ENCODE measurements around the gene ADIG.

The ADIG gene

GRCh38 chr20:38617830-38618196 is 36.8 kb downstream of the ADIG start:
- TF ChIP-seq, protein P1, sequence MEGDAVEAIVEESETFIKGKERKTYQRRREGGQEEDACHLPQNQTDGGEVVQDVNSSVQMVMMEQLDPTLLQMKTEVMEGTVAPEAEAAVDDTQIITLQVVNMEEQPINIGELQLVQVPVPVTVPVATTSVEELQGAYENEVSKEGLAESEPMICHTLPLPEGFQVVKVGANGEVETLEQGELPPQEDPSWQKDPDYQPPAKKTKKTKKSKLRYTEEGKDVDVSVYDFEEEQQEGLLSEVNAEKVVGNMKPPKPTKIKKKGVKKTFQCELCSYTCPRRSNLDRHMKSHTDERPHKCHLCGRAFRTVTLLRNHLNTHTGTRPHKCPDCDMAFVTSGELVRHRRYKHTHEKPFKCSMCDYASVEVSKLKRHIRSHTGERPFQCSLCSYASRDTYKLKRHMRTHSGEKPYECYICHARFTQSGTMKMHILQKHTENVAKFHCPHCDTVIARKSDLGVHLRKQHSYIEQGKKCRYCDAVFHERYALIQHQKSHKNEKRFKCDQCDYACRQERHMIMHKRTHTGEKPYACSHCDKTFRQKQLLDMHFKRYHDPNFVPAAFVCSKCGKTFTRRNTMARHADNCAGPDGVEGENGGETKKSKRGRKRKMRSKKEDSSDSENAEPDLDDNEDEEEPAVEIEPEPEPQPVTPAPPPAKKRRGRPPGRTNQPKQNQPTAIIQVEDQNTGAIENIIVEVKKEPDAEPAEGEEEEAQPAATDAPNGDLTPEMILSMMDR (IDR thresholded peaks at IDR 0.05; ENCODE audit: low read length, missing control alignments), result no peak
- H3K4me3 ChIP-seq (replicated peaks; ENCODE audit: low read depth, low read length), result no peak overlapping the region
- no peak for DNase-seq (ENCODE audit: low read depth)

DNA sequence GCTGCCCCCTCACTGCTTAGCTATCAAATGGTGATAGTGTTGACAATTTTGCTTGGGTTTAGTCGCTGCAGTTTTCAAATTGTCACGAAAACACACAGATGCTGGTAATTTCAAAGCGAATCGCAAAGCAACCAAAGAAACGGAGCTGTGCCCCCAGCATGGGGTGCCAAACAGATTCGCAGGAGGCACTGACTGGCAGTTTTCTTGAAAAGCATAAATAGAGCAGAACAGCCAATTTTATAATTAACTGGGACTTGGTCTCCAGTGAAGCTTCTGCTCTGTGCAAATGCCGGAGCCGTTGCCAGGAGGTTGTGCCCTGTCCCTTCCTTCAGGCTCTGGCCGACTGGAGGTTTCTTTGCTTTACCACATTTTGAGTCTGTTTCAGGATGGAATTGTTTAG is 39.4 kb downstream of the ADIG start:
- TF ChIP-seq, protein P1 (IDR thresholded peaks at IDR 0.05; ENCODE audit: low read length, missing control alignments), result no peak
- no peak overlapping the region for H3K4me3 ChIP-seq (replicated peaks; ENCODE audit: low read depth, low read length)
- no peak for DNase-seq (ENCODE audit: low read depth)

GRCh38 chr20:38623061-38623460 is 42.1 kb downstream of the ADIG start:
- no peak for DNase-seq (ENCODE audit: low read depth)
- no peak overlapping the region for H3K4me3 ChIP-seq (replicated peaks; ENCODE audit: low read depth, low read length)
- TF ChIP-seq, protein P1 (IDR thresholded peaks at IDR 0.05; ENCODE audit: low read length, missing control alignments), result no peak

- TF ChIP-seq, protein P1 (IDR thresholded peaks at IDR 0.05; ENCODE audit: low read length, missing control alignments), result no peak
- H3K4me3 ChIP-seq (replicated peaks; ENCODE audit: low read depth, low read length), result no peak overlapping the region
- DNase-seq (ENCODE audit: low read depth), result no peak
Measured at GRCh38 chr20:38624084-38624483, 43.1 kb downstream of the ADIG start.

- TF ChIP-seq, protein P1 (IDR thresholded peaks at IDR 0.05; ENCODE audit: low read length, missing control alignments), result no peak
- DNase-seq (ENCODE audit: low read depth), result no peak
- H3K4me3 ChIP-seq (replicated peaks; ENCODE audit: low read depth, low read length), result no peak overlapping the region
Measured at GRCh38 chr20:38625896-38626295, 44.9 kb downstream of the ADIG start.

- no peak overlapping the region for H3K4me3 ChIP-seq (replicated peaks; ENCODE audit: low read depth, low read length)
- TF ChIP-seq, protein P1 (IDR thresholded peaks at IDR 0.05; ENCODE audit: low read length, missing control alignments), result no peak
- no peak for DNase-seq (ENCODE audit: low read depth)
Measured at GRCh38 chr20:38626921-38627659, 46.1 kb downstream of the ADIG start.

All from fibroblast of pulmonary artery (primary cell).